Measurements from ENCODE around the gene LCP2.

LCP2 gene

DNA sequence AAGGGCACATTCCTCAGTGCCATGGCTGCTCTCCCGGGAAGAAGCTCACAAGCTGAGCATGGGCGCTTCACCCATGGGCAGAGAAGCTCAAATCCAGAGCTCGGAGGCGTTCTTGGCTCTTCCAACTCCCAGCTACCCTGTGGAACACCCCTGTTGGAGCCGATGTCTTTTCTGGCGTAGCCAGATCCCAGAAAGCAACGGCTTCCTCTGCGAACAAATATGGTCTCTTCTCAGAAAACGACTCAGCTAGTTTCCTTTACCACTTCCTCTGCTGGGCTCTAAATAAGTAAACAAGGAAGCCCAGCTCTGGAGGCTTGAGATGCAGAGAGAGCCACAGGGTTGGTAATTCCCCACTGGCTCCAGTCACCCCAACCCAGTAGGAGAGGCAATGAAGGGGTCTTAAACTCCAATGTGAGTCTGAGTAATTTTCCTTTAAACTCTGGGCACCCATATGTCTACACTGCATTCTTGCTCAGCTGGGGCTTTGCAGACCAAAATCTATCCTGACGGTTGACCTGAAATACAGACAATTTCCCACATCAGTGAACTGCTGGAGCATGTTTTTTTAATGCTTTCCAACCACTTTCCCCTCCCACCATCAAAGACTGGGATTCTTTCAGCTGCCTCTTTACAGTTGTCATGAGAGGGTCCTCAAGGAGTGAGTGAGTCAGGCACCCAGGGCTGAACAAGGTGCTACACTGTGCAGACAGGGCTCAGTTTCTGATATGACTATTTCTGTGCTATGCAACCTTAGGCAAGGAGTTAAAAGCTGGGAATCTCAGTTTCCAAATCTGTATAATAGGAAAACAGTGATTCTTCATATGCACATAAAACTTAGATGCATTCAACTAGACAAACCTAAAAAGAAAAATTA, at the start of gene LCP2:
TSS of gene LCP2 (minus strand) at position 189 of the 874 bp plus-strand sequence. CDS start at position 23, 166 bp downstream.
- H3K27me3 ChIP-seq (ENCODE audit: control insufficient read depth, insufficient read depth, low read length), result no peaks in the 10 kb centered on the region
- no peak within 1 kb of the TSS for H3K4me3 ChIP-seq (ENCODE audit: low read length)
- H3K9me3 ChIP-seq (ENCODE audit: control insufficient read depth, low read depth, low read length), result no peaks in the 10 kb centered on the region
- no peaks in the 10 kb centered on the region for H3K4me1 ChIP-seq (ENCODE audit: control insufficient read depth, low read depth, low read length)
- no peak within 1 kb of the TSS for H3K27ac ChIP-seq (ENCODE audit: low read length)
- no peaks in the 10 kb centered on the region for H3K36me3 ChIP-seq (ENCODE audit: control insufficient read depth, low read depth, low read length)
- no peak within 1 kb of the TSS for H3K9ac ChIP-seq (ENCODE audit: low read length)

DNA sequence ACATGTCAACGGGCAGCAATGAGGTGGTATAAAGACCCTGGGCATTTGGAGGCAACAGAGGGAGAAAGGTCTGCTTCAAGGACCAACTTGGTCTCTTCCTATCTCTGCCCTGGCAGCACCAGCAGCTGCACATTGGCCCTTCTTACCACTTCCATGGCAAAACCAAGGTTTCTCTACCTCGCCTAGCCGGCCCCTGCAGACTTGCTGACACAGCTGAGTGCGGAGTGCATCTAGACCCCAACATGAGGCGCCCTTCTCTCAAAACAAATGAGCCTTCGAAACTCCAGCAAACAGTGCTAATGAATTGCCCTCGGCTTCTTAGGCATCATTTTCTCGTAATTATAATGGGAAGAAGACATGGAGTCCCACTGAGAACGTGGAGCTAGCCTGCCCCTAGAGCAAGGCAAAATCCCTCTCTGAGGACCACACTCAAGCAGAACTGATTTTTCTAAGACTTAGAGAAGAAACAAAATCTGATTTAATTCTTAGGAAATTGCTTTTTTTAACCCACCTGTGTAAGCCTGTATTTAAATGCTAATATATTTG, 49.5 kb upstream of the LCP2 start:
- H3K27me3 ChIP-seq (ENCODE audit: control insufficient read depth, insufficient read depth, low read length), result no peaks in the 10 kb centered on the region
- no peak overlapping the region for H3K4me3 ChIP-seq (ENCODE audit: low read length)
- no peaks in the 10 kb centered on the region for H3K9me3 ChIP-seq (ENCODE audit: control insufficient read depth, low read depth, low read length)
- H3K27ac ChIP-seq (ENCODE audit: low read length), result no peak overlapping the region
- no peaks in the 10 kb centered on the region for H3K4me1 ChIP-seq (ENCODE audit: control insufficient read depth, low read depth, low read length)
- no peaks in the 10 kb centered on the region for H3K36me3 ChIP-seq (ENCODE audit: control insufficient read depth, low read depth, low read length)
- no peak overlapping the region for H3K9ac ChIP-seq (ENCODE audit: low read length)

- Histone ChIP-seq H3K36me3 (ENCODE audit: control insufficient read depth, low read depth, low read length) (no peaks in the 10 kb centered on the region), H3K27me3 (ENCODE audit: control insufficient read depth, insufficient read depth, low read length) (no peaks in the 10 kb centered on the region), H3K27ac (ENCODE audit: low read length) (no peak overlapping the region), H3K4me3 (ENCODE audit: low read length) (no peak overlapping the region), H3K4me1 (ENCODE audit: control insufficient read depth, low read depth, low read length) (no peaks in the 10 kb centered on the region), H3K9ac (ENCODE audit: low read length) (no peak overlapping the region), H3K9me3 (ENCODE audit: control insufficient read depth, low read depth, low read length) (no peaks in the 10 kb centered on the region)
Measured at GRCh38 chr5:170345971-170346370, 48.4 kb upstream of the LCP2 start.

GRCh38 chr5:170343177-170343576, 45.6 kb upstream of the LCP2 start:
- H3K9ac ChIP-seq (ENCODE audit: low read length), result no peak overlapping the region
- no peaks in the 10 kb centered on the region for H3K36me3 ChIP-seq (ENCODE audit: control insufficient read depth, low read depth, low read length)
- no peaks in the 10 kb centered on the region for H3K27me3 ChIP-seq (ENCODE audit: control insufficient read depth, insufficient read depth, low read length)
- H3K4me1 ChIP-seq (ENCODE audit: control insufficient read depth, low read depth, low read length), result no peaks in the 10 kb centered on the region
- H3K27ac ChIP-seq (ENCODE audit: low read length), result no peak overlapping the region
- no peak overlapping the region for H3K4me3 ChIP-seq (ENCODE audit: low read length)
- H3K9me3 ChIP-seq (ENCODE audit: control insufficient read depth, low read depth, low read length), result no peaks in the 10 kb centered on the region

- no peak overlapping the region for H3K27ac ChIP-seq (ENCODE audit: low read length)
- H3K4me1 ChIP-seq (ENCODE audit: control insufficient read depth, low read depth, low read length), result peaks cover 5% of the 10 kb centered on the region
- no peak overlapping the region for H3K4me3 ChIP-seq (ENCODE audit: low read length)
- H3K27me3 ChIP-seq (ENCODE audit: control insufficient read depth, insufficient read depth, low read length), result no peaks in the 10 kb centered on the region
- no peaks in the 10 kb centered on the region for H3K36me3 ChIP-seq (ENCODE audit: control insufficient read depth, low read depth, low read length)
- H3K9me3 ChIP-seq (ENCODE audit: control insufficient read depth, low read depth, low read length), result no peaks in the 10 kb centered on the region
- no peak overlapping the region for H3K9ac ChIP-seq (ENCODE audit: low read length)
Measured at GRCh38 chr5:170342153-170342725, 44.7 kb upstream of the LCP2 start.

DNA sequence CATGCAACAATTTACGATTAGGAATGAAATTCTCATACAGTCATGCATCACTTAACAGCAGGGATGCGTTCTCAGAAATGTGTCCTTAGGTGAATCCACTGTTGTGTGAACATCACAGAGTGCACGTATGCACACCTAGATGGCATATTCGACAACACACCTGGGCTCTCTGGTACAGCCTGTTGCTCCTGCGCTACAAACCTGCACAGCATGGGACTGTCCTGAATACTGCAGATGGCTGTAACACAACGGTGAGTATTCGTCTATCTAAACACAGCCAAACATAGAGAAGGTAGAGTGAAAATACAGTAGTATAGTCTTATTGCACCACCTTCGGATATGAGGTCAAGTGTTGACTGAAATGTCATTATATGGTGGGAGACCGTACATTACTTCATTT, 44.0 kb upstream of the LCP2 start:
- Histone ChIP-seq H3K36me3 (ENCODE audit: control insufficient read depth, low read depth, low read length) (no peaks in the 10 kb centered on the region), H3K9ac (ENCODE audit: low read length) (no peak overlapping the region), H3K4me1 (ENCODE audit: control insufficient read depth, low read depth, low read length) (peaks cover 12% of the 10 kb centered on the region), H3K27me3 (ENCODE audit: control insufficient read depth, insufficient read depth, low read length) (no peaks in the 10 kb centered on the region), H3K9me3 (ENCODE audit: control insufficient read depth, low read depth, low read length) (no peaks in the 10 kb centered on the region), H3K27ac (ENCODE audit: low read length) (no peak overlapping the region), H3K4me3 (ENCODE audit: low read length) (no peak overlapping the region)

DNA sequence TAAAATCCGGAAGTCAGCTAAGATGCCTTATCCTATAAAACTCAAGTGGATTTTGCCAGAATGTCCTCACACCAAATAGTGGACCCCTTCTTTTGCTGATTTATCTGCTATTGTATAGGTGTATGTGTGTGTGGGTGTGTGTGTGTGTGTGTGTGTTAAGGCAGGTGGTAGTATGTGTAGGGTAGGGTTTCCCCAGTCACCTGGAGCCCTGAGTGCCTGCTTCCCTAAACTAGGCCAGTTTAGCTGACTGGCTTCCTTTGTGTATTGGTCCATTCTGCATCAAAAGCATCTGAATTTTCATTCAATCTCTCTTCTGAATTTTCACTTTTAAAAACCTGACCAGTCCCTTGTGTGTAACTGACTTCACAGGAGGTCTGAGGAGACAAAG, 42.2 kb upstream of the LCP2 start:
- H3K4me3 ChIP-seq (ENCODE audit: low read length), result no peak overlapping the region
- H3K4me1 ChIP-seq (ENCODE audit: control insufficient read depth, low read depth, low read length), result peaks cover 12% of the 10 kb centered on the region
- H3K9ac ChIP-seq (ENCODE audit: low read length), result no peak overlapping the region
- H3K27ac ChIP-seq (ENCODE audit: low read length), result no peak overlapping the region
- H3K36me3 ChIP-seq (ENCODE audit: control insufficient read depth, low read depth, low read length), result no peaks in the 10 kb centered on the region
- no peaks in the 10 kb centered on the region for H3K9me3 ChIP-seq (ENCODE audit: control insufficient read depth, low read depth, low read length)
- no peaks in the 10 kb centered on the region for H3K27me3 ChIP-seq (ENCODE audit: control insufficient read depth, insufficient read depth, low read length)

GRCh38 chr5:170338933-170339779, 41.6 kb upstream of the LCP2 start:
- no peak overlapping the region for H3K9ac ChIP-seq (ENCODE audit: low read length)
- H3K36me3 ChIP-seq (ENCODE audit: control insufficient read depth, low read depth, low read length), result no peaks in the 10 kb centered on the region
- peaks cover 15% of the 10 kb centered on the region for H3K4me1 ChIP-seq (ENCODE audit: control insufficient read depth, low read depth, low read length)
- H3K27me3 ChIP-seq (ENCODE audit: control insufficient read depth, insufficient read depth, low read length), result no peaks in the 10 kb centered on the region
- H3K9me3 ChIP-seq (ENCODE audit: control insufficient read depth, low read depth, low read length), result no peaks in the 10 kb centered on the region
- H3K4me3 ChIP-seq (ENCODE audit: low read length), result no peak overlapping the region
- H3K27ac ChIP-seq (ENCODE audit: low read length), result no peak overlapping the region

DNA sequence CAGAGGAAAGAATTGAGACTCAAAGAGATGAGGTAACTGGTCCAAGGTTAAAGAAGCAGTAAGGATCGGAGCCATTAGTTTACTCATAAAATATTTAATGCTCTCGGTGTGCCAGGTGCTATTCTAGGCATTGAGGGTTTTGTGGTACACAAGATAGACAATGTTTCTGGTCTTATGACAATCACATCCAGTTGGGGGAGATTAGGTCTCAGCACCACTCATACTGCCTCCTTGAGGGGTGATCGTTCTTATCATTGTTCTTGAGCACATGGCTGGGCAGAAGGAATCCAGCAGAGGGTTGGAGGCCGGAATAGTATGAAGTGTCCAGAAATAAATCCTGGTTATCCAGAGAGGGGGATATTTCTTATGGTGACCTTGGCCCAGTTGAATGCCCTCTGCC, 40.7 kb upstream of the LCP2 start:
- Histone ChIP-seq H3K4me1 (ENCODE audit: control insufficient read depth, low read depth, low read length) (peaks cover 24% of the 10 kb centered on the region), H3K36me3 (ENCODE audit: control insufficient read depth, low read depth, low read length) (no peaks in the 10 kb centered on the region), H3K27ac (ENCODE audit: low read length) (no peak overlapping the region), H3K9me3 (ENCODE audit: control insufficient read depth, low read depth, low read length) (no peaks in the 10 kb centered on the region), H3K27me3 (ENCODE audit: control insufficient read depth, insufficient read depth, low read length) (no peaks in the 10 kb centered on the region), H3K4me3 (ENCODE audit: low read length) (no peak overlapping the region), H3K9ac (ENCODE audit: low read length) (no peak overlapping the region)

DNA sequence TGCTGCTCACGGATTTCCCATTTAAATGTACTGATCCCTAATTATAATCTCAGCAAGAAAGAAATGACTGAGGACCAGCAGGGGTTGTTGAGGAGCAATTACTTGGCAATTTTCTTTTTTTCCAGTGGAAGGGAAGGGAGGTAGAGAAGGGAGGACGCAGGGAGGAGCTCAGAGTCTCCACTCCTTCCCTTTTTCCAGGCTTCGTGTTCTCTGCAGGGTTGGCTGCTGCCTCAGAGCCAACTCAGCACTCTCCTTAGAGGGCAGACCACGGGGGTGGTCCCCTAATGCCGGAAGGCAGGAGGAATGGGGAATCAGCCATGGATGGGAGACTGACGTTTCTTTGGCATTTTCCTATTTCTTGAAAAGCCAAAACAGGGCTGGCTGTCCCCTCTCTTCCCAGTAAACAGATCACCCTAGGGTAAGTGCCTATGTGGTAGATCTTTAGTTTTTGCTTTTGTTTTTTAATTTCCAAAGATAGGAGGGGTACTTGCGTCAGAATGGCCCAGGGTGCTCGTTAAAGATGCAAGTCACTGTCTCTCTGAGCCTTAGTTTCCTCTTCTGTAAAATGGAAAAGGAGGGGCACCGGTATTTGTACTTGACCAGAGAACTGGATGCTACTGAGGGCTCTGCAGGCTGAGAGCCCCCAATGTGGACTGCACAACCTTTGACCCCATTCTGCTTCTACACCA, 39.6 kb upstream of the LCP2 start:
- no peaks in the 10 kb centered on the region for H3K27me3 ChIP-seq (ENCODE audit: control insufficient read depth, insufficient read depth, low read length)
- H3K9ac ChIP-seq (ENCODE audit: low read length), result no peak overlapping the region
- no peaks in the 10 kb centered on the region for H3K9me3 ChIP-seq (ENCODE audit: control insufficient read depth, low read depth, low read length)

GRCh38 chr5:170336065-170336464, 38.5 kb upstream of the LCP2 start:
- H3K4me1 ChIP-seq (ENCODE audit: control insufficient read depth, low read depth, low read length), result peaks cover 39% of the 10 kb centered on the region
- H3K36me3 ChIP-seq (ENCODE audit: control insufficient read depth, low read depth, low read length), result no peaks in the 10 kb centered on the region
- H3K4me3 ChIP-seq (ENCODE audit: low read length), result no peak overlapping the region
- H3K27me3 ChIP-seq (ENCODE audit: control insufficient read depth, insufficient read depth, low read length), result no peaks in the 10 kb centered on the region
- H3K9me3 ChIP-seq (ENCODE audit: control insufficient read depth, low read depth, low read length), result no peaks in the 10 kb centered on the region
- no peak overlapping the region for H3K27ac ChIP-seq (ENCODE audit: low read length)
- no peak overlapping the region for H3K9ac ChIP-seq (ENCODE audit: low read length)

More for the DNA sequence above, 39.6 kb upstream of the LCP2 start:
- Histone ChIP-seq H3K36me3 (ENCODE audit: control insufficient read depth, low read depth, low read length) (no peaks in the 10 kb centered on the region), H3K27ac (ENCODE audit: low read length) (no peak overlapping the region), H3K4me1 (ENCODE audit: control insufficient read depth, low read depth, low read length) (peaks cover 35% of the 10 kb centered on the region), H3K4me3 (ENCODE audit: low read length) (no peak overlapping the region)

Data from iPS-18a (cell line).